Uterus (tissue), 2 donors: ENCODE measurements around the gene STEAP2.

ENCODE experiments used
- CTCF ChIP-seq, 4 experiments: fragments of 200-600 bp in 2 of 4; fragments of 450-650 bp in 2 of 4; sonication (generic) in 2 of 4; IDR thresholded peaks; one replicate each; pipeline ENCODE4 v1.5.1; 2016 to 2019; ENCODE audit warnings: antibody characterized with exemption in 4 of 4, mild to moderate bottlenecking in 2 of 4, moderate library complexity in 1 of 4
- POLR2A ChIP-seq, 2 donors: fragments of 450-650 bp; IDR thresholded peaks; one replicate each; pipeline ENCODE4 v1.6.1; 2016; ENCODE audit warnings: antibody characterized with exemption in 2 of 2, mild to moderate bottlenecking in 1 of 2, moderate library complexity in 1 of 2

- TF ChIP-seq CTCF (IDR thresholded peaks at IDR 0.05): no peak
- no peak for TF ChIP-seq POLR2A (IDR thresholded peaks at IDR 0.05)
Measured at GRCh38 chr7:90239625-90240228, 28.2 kb downstream of the STEAP2 start.
